Hepatocyte (in vitro differentiated cells): Measurements from ENCODE around the gene SIRT1. TPM values are rescaled to one million over a fixed set of nuclear protein-coding genes. Genes with fewer than 3 reads are reported as not detected.

Source experiments
- DNase-seq: peaks from one replicate; pipeline ENCODE4 v3.0.0-alpha.2; 2016; ENCODE audit warnings: low spot score
- H2AFZ ChIP-seq: fragments of 200-600 bp; sonication (generic); 2 replicates; pipeline ENCODE4 v1.6.0; 2016; ENCODE audit warnings: antibody characterized with exemption, mild to moderate bottlenecking
- H3K27ac ChIP-seq: fragments of 200-600 bp; sonication (generic); 2 replicates; pipeline ENCODE4 v1.5.1; 2016; ENCODE audit warnings: mild to moderate bottlenecking
- H3K27me3 ChIP-seq: fragments of 200-600 bp; sonication (generic); 2 replicates; pipeline ENCODE4 v1.6.1; 2016
- H3K36me3 ChIP-seq: fragments of 200-600 bp; sonication (generic); replicated peaks from 2 replicates; pipeline ENCODE4 v1.5.1; 2016; ENCODE audit warnings: low read depth; ENCODE audit not compliant: insufficient read depth
- H3K4me1 ChIP-seq: fragments of 200-600 bp; sonication (generic); 2 replicates; pipeline ENCODE4 v1.5.1; 2016; ENCODE audit warnings: mild to moderate bottlenecking, moderate library complexity; ENCODE audit not compliant: insufficient read depth
- H3K4me2 ChIP-seq: fragments of 200-600 bp; sonication (generic); 2 replicates; pipeline ENCODE4 v1.6.0; 2016
- H3K4me3 ChIP-seq: fragments of 200-600 bp; sonication (generic); 2 replicates; pipeline ENCODE4 v1.5.1; 2016; ENCODE audit warnings: mild to moderate bottlenecking
- H3K79me2 ChIP-seq: fragments of 200-600 bp; sonication (generic); 2 replicates; pipeline ENCODE4 v1.6.0; 2017; ENCODE audit warnings: mild to moderate bottlenecking
- H3K9me2 ChIP-seq: fragments of 200-600 bp; sonication (generic); replicated peaks from 2 replicates; pipeline ENCODE4 v1.6.0; 2017; ENCODE audit warnings: mild to moderate bottlenecking; ENCODE audit not compliant: insufficient read depth
- H3K9me3 ChIP-seq: fragments of 200-600 bp; sonication (generic); 2 replicates; pipeline ENCODE4 v1.5.1; 2016; ENCODE audit warnings: low read depth, mild to moderate bottlenecking
- H4K20me1 ChIP-seq: fragments of 200-600 bp; sonication (generic); 2 replicates; pipeline ENCODE4 v1.6.0; 2016; ENCODE audit warnings: mild to moderate bottlenecking; ENCODE audit not compliant: insufficient read depth, poor library complexity, severe bottlenecking
- EZH2 ChIP-seq: fragments of 200-600 bp; sonication (generic); IDR thresholded peaks from 2 replicates; pipeline ENCODE4 v1.6.1; 2016; ENCODE audit warnings: antibody characterized with exemption, mild to moderate bottlenecking, borderline replicate concordance
- EZH2phosphoT487 ChIP-seq: fragments of 200-600 bp; sonication (generic); IDR thresholded peaks from one replicate; pipeline ENCODE4 v1.6.1; 2018; ENCODE audit warnings: antibody characterized with exemption, mild to moderate bottlenecking, low read depth, moderate library complexity; ENCODE audit not compliant: unreplicated experiment, severe bottlenecking
- WGBS: methylation state at CpG from one replicate; pipeline ENCODE4 v1.1.6; 2016; ENCODE audit warnings: low lambda C conversion rate; ENCODE audit errors: missing lambda C conversion rate; 5-methylcytosine and 5-hydroxymethylcytosine counted together
- polyA plus RNA-seq: library from polyadenylated mRNA; unstranded; fragments of >200 nt; fragmentation: Nextera tagmentation; extraction: Ambion mirVana; gene quantifications from 2 replicates; pipeline ENCODE4 v1.2.1, GENCODE V29; 2016
- total RNA-seq: library from RNA; depleted of rRNA; stranded (reverse); fragments of >200 nt; gene quantifications from 2 replicates; pipeline ENCODE4 v1.2.3, GENCODE V29; 2014
- TF ChIP-seq, protein P1 (sequence below): fragments of 200-600 bp; sonication (generic); IDR thresholded peaks from 2 replicates; pipeline ENCODE4 v1.5.1; 2016; ENCODE audit warnings: antibody characterized with exemption, mild to moderate bottlenecking; ENCODE audit not compliant: poor library complexity

Gene SIRT1
- total and polyA plus RNA-seq, 2 experiments from 2014 or later, result 14.7 to 24.3 TPM

GRCh38 chr10:67921065-67921464, 36.6 kb downstream of the SIRT1 start:
- no peak for DNase-seq
- Histone ChIP-seq H3K27me3 (no peaks in the 10 kb centered on the region), H3K9me3 (no peaks in the 10 kb centered on the region), H2AFZ (no peak overlapping the region), H3K4me3 (no peak overlapping the region), H3K4me1 (no peaks in the 10 kb centered on the region), H4K20me1 (no peaks in the 10 kb centered on the region), H3K9me2 (no peaks in the 10 kb centered on the region), H3K36me3 (no peaks in the 10 kb centered on the region), H3K79me2 (no peaks in the 10 kb centered on the region), H3K4me2 (no peak overlapping the region), H3K27ac (no peak overlapping the region)
- 84% methylated on average over 1 of the region's 1 CpG for WGBS
- TF ChIP-seq, protein P1, sequence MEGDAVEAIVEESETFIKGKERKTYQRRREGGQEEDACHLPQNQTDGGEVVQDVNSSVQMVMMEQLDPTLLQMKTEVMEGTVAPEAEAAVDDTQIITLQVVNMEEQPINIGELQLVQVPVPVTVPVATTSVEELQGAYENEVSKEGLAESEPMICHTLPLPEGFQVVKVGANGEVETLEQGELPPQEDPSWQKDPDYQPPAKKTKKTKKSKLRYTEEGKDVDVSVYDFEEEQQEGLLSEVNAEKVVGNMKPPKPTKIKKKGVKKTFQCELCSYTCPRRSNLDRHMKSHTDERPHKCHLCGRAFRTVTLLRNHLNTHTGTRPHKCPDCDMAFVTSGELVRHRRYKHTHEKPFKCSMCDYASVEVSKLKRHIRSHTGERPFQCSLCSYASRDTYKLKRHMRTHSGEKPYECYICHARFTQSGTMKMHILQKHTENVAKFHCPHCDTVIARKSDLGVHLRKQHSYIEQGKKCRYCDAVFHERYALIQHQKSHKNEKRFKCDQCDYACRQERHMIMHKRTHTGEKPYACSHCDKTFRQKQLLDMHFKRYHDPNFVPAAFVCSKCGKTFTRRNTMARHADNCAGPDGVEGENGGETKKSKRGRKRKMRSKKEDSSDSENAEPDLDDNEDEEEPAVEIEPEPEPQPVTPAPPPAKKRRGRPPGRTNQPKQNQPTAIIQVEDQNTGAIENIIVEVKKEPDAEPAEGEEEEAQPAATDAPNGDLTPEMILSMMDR, result no peak
- no peak for TF ChIP-seq EZH2
- no peak for TF ChIP-seq EZH2phosphoT487

GRCh38 chr10:67923551-67923950, 39.1 kb downstream of the SIRT1 start:
- no peaks in the 10 kb centered on the region for H3K27me3 ChIP-seq
- no peaks in the 10 kb centered on the region for H3K36me3 ChIP-seq
- H3K4me2 ChIP-seq, result no peak overlapping the region
- TF ChIP-seq EZH2 (no peak), EZH2phosphoT487 (no peak)
- TF ChIP-seq, protein P1, result no peak
- H3K79me2 ChIP-seq, result no peaks in the 10 kb centered on the region
- no peak overlapping the region for H3K4me3 ChIP-seq
- H4K20me1 ChIP-seq, result no peaks in the 10 kb centered on the region
- no peaks in the 10 kb centered on the region for H3K9me3 ChIP-seq
- DNase-seq, result no peak
- H3K4me1 ChIP-seq, result no peaks in the 10 kb centered on the region
- no peaks in the 10 kb centered on the region for H3K9me2 ChIP-seq
- H2AFZ ChIP-seq, result no peak overlapping the region
- H3K27ac ChIP-seq, result no peak overlapping the region
- WGBS, result 95% methylated on average over 5 of the region's 5 CpGs

- H4K20me1 ChIP-seq, result no peaks in the 10 kb centered on the region
- H3K4me1 ChIP-seq, result no peaks in the 10 kb centered on the region
- no peaks in the 10 kb centered on the region for H3K9me2 ChIP-seq
- no peak overlapping the region for H3K4me2 ChIP-seq
- H3K27ac ChIP-seq, result no peak overlapping the region
- no peaks in the 10 kb centered on the region for H3K79me2 ChIP-seq
- no peak overlapping the region for H2AFZ ChIP-seq
- H3K27me3 ChIP-seq, result no peaks in the 10 kb centered on the region
- no peak for DNase-seq
- H3K4me3 ChIP-seq, result no peak overlapping the region
- H3K36me3 ChIP-seq, result no peaks in the 10 kb centered on the region
- 96% methylated on average over 3 of the region's 3 CpGs for WGBS
- H3K9me3 ChIP-seq, result no peaks in the 10 kb centered on the region
- TF ChIP-seq, protein P1, result no peak
- TF ChIP-seq EZH2, result no peak
- no peak for TF ChIP-seq EZH2phosphoT487
These were observed 39.7 kb downstream of the SIRT1 start for GRCh38 chr10:67924136-67924535.
